Measurements from ENCODE around the gene MALRD1. TPM values are rescaled to one million over a fixed set of nuclear protein-coding genes. Genes with fewer than 3 reads are reported as not detected.
A peak's percentile ranks its signal among the peaks of the same experiment; 100 is the strongest.

Gene MALRD1
- total and polyA plus RNA-seq, 2 experiments from 2014 or later: 0.49 to 0.57 TPM

DNA sequence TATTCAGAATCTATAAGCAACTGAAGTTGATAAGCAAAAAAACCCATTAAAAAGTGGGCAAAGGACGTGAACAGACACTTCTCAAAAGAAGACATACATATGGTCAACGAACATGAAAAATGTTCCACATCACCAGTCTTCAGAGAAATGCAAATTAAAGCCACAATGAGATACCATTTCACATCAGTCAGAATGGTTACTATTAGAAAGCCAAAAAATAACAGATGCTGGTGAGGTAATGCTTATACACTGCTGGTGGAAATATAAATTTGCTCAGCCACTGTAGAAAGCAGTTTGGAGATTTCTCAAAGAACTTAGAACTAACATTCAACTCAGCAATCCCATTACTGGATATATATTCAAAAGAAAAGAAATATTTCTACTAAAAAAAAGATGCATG, 434.8 kb downstream of the MALRD1 start:
- TF ChIP-seq CTCF (IDR thresholded peaks at IDR 0.05; ENCODE audit: low read depth, low read length): no peak
- no peaks in the 10 kb centered on the region for H3K36me3 ChIP-seq
- H3K9me3 ChIP-seq (ENCODE audit: low read depth): no peaks in the 10 kb centered on the region
- no peak overlapping the region for H3K27ac ChIP-seq
- no peaks in the 10 kb centered on the region for H3K27me3 ChIP-seq
- H3K4me3 ChIP-seq: no peak overlapping the region
- H3K4me1 ChIP-seq (ENCODE audit: low read depth): no peaks in the 10 kb centered on the region
- DNase-seq (ENCODE audit: low read depth in 1 of 2, low spot score in 1 of 2): no peak

GRCh38 chr10:19488592-19489280, 440.1 kb downstream of the MALRD1 start:
- H3K4me3 ChIP-seq: no peak overlapping the region
- no peak overlapping the region for H3K27ac ChIP-seq
- peak; percentile 34 for TF ChIP-seq CTCF (IDR thresholded peaks at IDR 0.05; ENCODE audit: low read depth, low read length)
- H3K4me1 ChIP-seq (ENCODE audit: low read depth): no peaks in the 10 kb centered on the region
- H3K9me3 ChIP-seq (ENCODE audit: low read depth): no peaks in the 10 kb centered on the region
- no peaks in the 10 kb centered on the region for H3K27me3 ChIP-seq
- H3K36me3 ChIP-seq: no peaks in the 10 kb centered on the region
- peak; percentile 63 to 65 for DNase-seq (ENCODE audit: low read depth in 1 of 2, low spot score in 1 of 2)

GRCh38 chr10:19491166-19491565, 442.6 kb downstream of the MALRD1 start:
- no peaks in the 10 kb centered on the region for H3K9me3 ChIP-seq (ENCODE audit: low read depth)
- DNase-seq (ENCODE audit: low read depth in 1 of 2, low spot score in 1 of 2): no peak
- H3K27me3 ChIP-seq: no peaks in the 10 kb centered on the region
- no peak for TF ChIP-seq CTCF (IDR thresholded peaks at IDR 0.05; ENCODE audit: low read depth, low read length)
- H3K36me3 ChIP-seq: no peaks in the 10 kb centered on the region
- H3K27ac ChIP-seq: no peak overlapping the region
- no peaks in the 10 kb centered on the region for H3K4me1 ChIP-seq (ENCODE audit: low read depth)
- H3K4me3 ChIP-seq: no peak overlapping the region

DNA sequence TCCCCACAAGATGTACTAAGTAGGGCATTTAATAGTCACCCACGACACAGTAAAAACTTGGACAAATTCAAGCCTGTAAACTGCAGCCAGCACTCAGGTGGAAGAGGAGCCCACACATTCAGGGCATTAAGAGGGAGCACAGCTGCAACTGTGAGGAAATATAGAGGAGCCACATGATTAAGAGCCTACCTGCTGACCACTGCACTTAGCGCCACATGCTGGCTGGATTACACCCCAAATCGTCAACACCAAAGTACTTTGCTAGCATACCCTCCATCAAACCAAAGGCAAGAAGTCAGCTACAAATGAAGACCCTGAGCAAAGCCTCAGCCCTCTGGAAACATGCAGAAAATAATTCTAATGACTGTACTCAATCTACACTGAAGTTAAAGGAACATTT, 445.3 kb downstream of the MALRD1 start:
- H3K4me1 ChIP-seq (ENCODE audit: low read depth): no peaks in the 10 kb centered on the region
- no peak for DNase-seq (ENCODE audit: low read depth in 1 of 2, low spot score in 1 of 2)
- H3K36me3 ChIP-seq: no peaks in the 10 kb centered on the region
- H3K9me3 ChIP-seq (ENCODE audit: low read depth): no peaks in the 10 kb centered on the region
- H3K27ac ChIP-seq: no peak overlapping the region
- H3K4me3 ChIP-seq: no peak overlapping the region
- H3K27me3 ChIP-seq: no peaks in the 10 kb centered on the region
- TF ChIP-seq CTCF (IDR thresholded peaks at IDR 0.05; ENCODE audit: low read depth, low read length): no peak

GRCh38 chr10:19497026-19497425, 448.4 kb downstream of the MALRD1 start:
- Histone ChIP-seq H3K4me3 (no peak overlapping the region), H3K36me3 (no peaks in the 10 kb centered on the region)

More at GRCh38 chr10:19497026-19497425, 448.4 kb downstream of the MALRD1 start:
- H3K27ac ChIP-seq: no peak overlapping the region
- DNase-seq (ENCODE audit: low read depth in 1 of 2, low spot score in 1 of 2): no peak
- no peaks in the 10 kb centered on the region for H3K9me3 ChIP-seq (ENCODE audit: low read depth)
- H3K4me1 ChIP-seq (ENCODE audit: low read depth): no peaks in the 10 kb centered on the region
- no peak for TF ChIP-seq CTCF (IDR thresholded peaks at IDR 0.05; ENCODE audit: low read depth, low read length)
- H3K27me3 ChIP-seq: no peaks in the 10 kb centered on the region
